Epithelial cell of esophagus (primary cell): Measurements from ENCODE around the gene SEPSECS.

Source experiments
- DNase-seq: peaks from one replicate; pipeline ENCODE4 v3.0.0; 2010; ENCODE audit warnings: low read depth
- H3K4me3 ChIP-seq: 2 replicates; pipeline ENCODE4 v1.5.1; 2011; ENCODE audit warnings: mild to moderate bottlenecking, low read length, control low read depth
- TF ChIP-seq, protein P1 (sequence below): IDR thresholded peaks from 2 replicates; pipeline ENCODE4 v1.5.1; 2011; ENCODE audit warnings: low read depth, mild to moderate bottlenecking, low read length, control low read depth, inconsistent platforms; ENCODE audit not compliant: insufficient read depth; ENCODE audit errors: missing control alignments

SEPSECS gene

GRCh38 chr4:25103418-25103817 lies 56.8 kb downstream of the SEPSECS start:
- TF ChIP-seq, protein P1, sequence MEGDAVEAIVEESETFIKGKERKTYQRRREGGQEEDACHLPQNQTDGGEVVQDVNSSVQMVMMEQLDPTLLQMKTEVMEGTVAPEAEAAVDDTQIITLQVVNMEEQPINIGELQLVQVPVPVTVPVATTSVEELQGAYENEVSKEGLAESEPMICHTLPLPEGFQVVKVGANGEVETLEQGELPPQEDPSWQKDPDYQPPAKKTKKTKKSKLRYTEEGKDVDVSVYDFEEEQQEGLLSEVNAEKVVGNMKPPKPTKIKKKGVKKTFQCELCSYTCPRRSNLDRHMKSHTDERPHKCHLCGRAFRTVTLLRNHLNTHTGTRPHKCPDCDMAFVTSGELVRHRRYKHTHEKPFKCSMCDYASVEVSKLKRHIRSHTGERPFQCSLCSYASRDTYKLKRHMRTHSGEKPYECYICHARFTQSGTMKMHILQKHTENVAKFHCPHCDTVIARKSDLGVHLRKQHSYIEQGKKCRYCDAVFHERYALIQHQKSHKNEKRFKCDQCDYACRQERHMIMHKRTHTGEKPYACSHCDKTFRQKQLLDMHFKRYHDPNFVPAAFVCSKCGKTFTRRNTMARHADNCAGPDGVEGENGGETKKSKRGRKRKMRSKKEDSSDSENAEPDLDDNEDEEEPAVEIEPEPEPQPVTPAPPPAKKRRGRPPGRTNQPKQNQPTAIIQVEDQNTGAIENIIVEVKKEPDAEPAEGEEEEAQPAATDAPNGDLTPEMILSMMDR: no peak
- no peak for DNase-seq
- H3K4me3 ChIP-seq: no peak overlapping the region

GRCh38 chr4:25101836-25102235 lies 58.4 kb downstream of the SEPSECS start:
- TF ChIP-seq, protein P1: no peak
- no peak overlapping the region for H3K4me3 ChIP-seq
- no peak for DNase-seq

GRCh38 chr4:25100710-25101109 lies 59.5 kb downstream of the SEPSECS start:
- TF ChIP-seq, protein P1: no peak
- no peak overlapping the region for H3K4me3 ChIP-seq
- no peak for DNase-seq

DNA sequence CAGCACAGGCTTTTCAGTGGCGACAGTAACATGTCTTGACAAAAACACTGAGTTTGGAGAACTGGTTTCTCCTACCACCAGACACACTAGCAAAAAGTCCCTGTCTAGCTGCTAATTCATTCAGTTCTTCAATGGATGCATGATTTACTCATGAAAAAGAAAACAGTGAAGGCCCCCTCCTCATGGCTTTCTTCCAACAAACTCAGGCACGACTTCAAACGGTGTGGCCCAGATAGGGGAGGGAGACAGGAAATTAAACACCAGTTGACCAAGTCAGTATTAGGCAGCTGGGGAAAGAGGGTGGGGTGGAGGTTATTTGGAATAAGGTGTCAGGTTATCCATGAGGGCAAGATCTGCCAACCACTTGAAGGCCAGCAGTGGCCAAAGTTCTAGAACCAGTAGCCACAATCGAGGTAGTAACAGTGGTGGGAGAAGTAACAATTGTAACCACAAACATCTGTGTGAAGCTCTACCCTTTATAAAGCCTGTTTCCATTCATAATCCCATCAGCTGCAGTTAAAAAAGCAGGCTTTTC lies 60.2 kb downstream of the SEPSECS start:
- no peak for DNase-seq
- H3K4me3 ChIP-seq: no peak overlapping the region
- TF ChIP-seq, protein P1: no peak

- peak; percentile 54 for DNase-seq
- TF ChIP-seq, protein P1: no peak
- H3K4me3 ChIP-seq: no peak overlapping the region
Observed at GRCh38 chr4:25098964-25099891, 61.0 kb downstream of the SEPSECS start.

GRCh38 chr4:25096981-25097443 lies 63.2 kb downstream of the SEPSECS start:
- TF ChIP-seq, protein P1: no peak
- no peak overlapping the region for H3K4me3 ChIP-seq
- DNase-seq: no peak
